GM10248 (cell line): ENCODE measurements around the gene LAMA1.
"Not testable (repeated sequence)": the region's sequence is repeated elsewhere in the genome, so short reads cannot be mapped to it uniquely, and the experiment has no call there.

Source experiments
- CTCF ChIA-PET: fragments of 300-600 bp; sonication (Branson Sonifier 250); formaldehyde crosslinking; extraction: SDS; loops from one replicate; lab custom pipeline; 2021; ENCODE audit warnings: antibody characterized with exemption; lab: Yijun Ruan, JAX
- POLR2A ChIA-PET: fragments of 350-650 bp; sonication (Branson Sonifier 250); formaldehyde crosslinking; extraction: SDS; loops from one replicate; lab custom pipeline; 2020; ENCODE audit warnings: antibody characterized with exemption; lab: Yijun Ruan, JAX
- DNase-seq: peaks from one replicate; pipeline ENCODE4 v3.0.0; 2012; ENCODE audit errors: extremely low spot score
- CTCF ChIP-seq: IDR thresholded peaks from 2 replicates; pipeline ENCODE4 v1.5.1; 2012; ENCODE audit warnings: mild to moderate bottlenecking, low read depth; ENCODE audit errors: extremely low read depth, missing control alignments, control extremely low read depth

Gene LAMA1

DNA sequence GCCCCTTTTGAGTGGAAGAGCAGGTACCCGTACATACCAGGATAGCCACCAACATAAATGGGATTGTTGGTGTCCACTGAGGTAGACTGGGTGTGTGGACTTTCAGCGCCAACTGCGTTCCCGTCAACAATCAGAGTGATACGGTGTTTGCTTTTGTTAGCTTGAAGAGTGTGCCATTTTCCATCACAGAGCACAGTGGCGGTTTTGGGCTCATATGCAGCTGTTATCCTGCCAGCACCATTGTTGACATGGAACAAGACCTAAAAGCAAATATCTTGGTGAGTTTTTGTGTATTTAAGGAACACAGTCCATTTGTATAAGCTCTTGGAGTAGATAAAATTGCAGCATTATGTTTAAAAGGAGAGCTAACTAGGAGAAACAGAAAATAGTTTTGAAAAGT is 174.5 kb downstream of the LAMA1 start:
- TF ChIP-seq CTCF, result no peak
- CTCF ChIA-PET, result no interaction called here
- POLR2A ChIA-PET, result no interaction called here
- no peak for DNase-seq

- CTCF ChIA-PET, result no interaction called here
- POLR2A ChIA-PET, result no interaction called here
- no peak for DNase-seq
- TF ChIP-seq CTCF, result no peak
These were observed 174.9 kb downstream of the LAMA1 start for GRCh38 chr18:6942742-6943141.

- ChIA-PET POLR2A (no interaction called here), CTCF (interaction anchor here (1.2 kb wide), 1 partner anchor 17 kb away, joined by 3 read pairs; no protein-coding TSS in a partner anchor)
- TF ChIP-seq CTCF, result no peak
- DNase-seq, result no peak
These were observed 175.6 kb downstream of the LAMA1 start for GRCh38 chr18:6941996-6942395.

DNA sequence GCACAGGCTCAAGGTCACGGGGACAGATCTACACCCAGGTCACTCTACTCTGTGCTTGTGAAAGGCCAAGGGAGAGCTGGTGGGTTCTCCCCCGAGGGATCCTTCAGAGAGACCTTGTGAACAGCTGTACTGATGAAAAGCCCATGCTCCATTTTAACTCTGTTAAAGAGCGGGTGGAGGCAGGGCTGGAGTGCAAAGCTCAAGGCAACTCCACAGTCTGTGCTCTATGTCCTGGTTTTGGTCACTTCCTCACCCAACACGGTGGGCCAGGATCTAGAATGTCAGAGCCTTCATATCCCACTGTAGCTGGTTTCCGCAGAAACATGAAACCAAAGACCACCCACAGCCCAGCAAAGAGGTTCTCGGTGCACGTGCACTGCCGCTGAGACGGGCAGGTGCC is 177.1 kb downstream of the LAMA1 start:
- TF ChIP-seq CTCF, result no peak
- DNase-seq, result no peak
- ChIA-PET CTCF (no interaction called here), POLR2A (no interaction called here)

DNA sequence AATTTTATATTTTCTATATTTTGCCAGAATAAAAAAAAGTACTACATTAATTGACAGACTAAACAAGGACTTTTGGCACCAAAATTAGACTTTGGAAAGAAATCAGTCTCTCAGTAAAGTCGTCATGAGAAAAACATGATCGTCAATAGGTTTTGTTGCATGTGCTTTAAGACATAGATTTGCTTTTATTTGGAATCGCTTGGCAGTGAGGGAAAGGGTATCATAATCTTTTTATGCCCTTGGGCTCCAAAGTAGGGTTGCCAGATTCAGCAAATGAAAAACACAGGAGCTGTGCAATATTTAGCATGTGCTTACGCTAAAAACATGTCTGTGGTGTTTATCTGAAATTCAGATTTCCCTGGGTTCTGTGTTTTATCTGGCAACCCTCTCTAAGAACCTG is 177.6 kb downstream of the LAMA1 start:
- ChIA-PET POLR2A (no interaction called here), CTCF (no interaction called here)
- TF ChIP-seq CTCF, result no peak
- DNase-seq, result no peak

DNA sequence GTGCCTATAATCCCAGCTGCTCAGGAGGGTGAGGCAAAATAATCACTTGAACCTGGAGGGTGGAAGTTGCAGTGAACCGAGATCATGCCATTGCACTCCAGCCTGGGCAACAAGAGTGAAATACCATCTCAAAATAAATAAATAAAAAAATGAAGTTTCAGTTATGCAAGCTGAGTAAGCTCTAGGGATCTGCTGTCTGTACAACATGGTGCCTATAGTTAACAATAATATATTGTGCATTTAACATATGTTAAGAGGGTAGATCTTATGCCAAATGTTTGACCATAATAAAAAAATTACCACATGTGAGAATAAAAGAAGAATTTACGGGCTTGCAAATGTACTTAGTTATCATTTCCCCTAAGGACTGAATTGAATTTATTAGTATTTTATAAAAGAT is 179.2 kb downstream of the LAMA1 start:
- DNase-seq, CTCF ChIA-PET: not testable (repeated sequence)
- POLR2A ChIA-PET, result interaction anchor here (0.6 kb wide), 1 partner anchor 325 kb away, joined by 6 read pairs; no protein-coding TSS in a partner anchor

- CTCF ChIA-PET, result no interaction called here
- POLR2A ChIA-PET, result interaction anchor here (0.6 kb wide), 1 partner anchor 325 kb away, joined by 6 read pairs; no protein-coding TSS in a partner anchor
- no peak for TF ChIP-seq CTCF
These were observed 179.6 kb downstream of the LAMA1 start for GRCh38 chr18:6938003-6938402.

More at GRCh38 chr18:6938003-6938402, 179.6 kb downstream of the LAMA1 start:
- no peak for DNase-seq
